Measurements from ENCODE around the gene DCUN1D2.
"Not testable (repeated sequence)": the region's sequence is repeated elsewhere in the genome, so short reads cannot be mapped to it uniquely, and the experiment has no call there.

GRCh38 chr13:113470635-113471163 lies 19.8 kb downstream of the DCUN1D2 start:
- TF ChIP-seq CTCF, EP300, POLR2A, POLR2AphosphoS5 (IDR thresholded peaks at IDR 0.05): not testable (repeated sequence)
